ENCODE measurements around the gene SLC27A3.
A peak's percentile ranks its signal among the peaks of the same experiment; 100 is the strongest.
"Not testable (repeated sequence)": the region's sequence is repeated elsewhere in the genome, so short reads cannot be mapped to it uniquely, and the experiment has no call there.

SLC27A3 gene

DNA sequence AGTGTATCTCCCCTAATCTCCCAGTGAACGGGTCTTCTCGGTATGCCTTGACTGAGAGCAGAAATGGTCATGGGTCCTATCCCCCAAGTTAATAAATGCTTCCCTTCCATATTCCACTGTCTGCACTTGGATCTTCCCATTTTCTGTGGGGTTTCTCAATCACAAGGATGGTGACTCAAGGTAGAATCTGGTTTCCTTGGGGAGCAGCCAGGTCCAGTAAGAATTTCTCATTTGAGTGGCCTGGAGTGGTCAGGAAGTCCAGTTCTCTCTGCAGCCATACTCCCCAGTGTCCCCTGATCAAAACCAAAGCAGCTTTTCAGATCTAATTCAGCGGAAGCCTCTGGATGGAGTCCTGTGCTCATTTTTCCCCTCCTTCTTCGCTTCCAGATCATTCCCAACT is 14.8 kb upstream of the SLC27A3 start:
- TF ChIP-seq, protein P1, sequence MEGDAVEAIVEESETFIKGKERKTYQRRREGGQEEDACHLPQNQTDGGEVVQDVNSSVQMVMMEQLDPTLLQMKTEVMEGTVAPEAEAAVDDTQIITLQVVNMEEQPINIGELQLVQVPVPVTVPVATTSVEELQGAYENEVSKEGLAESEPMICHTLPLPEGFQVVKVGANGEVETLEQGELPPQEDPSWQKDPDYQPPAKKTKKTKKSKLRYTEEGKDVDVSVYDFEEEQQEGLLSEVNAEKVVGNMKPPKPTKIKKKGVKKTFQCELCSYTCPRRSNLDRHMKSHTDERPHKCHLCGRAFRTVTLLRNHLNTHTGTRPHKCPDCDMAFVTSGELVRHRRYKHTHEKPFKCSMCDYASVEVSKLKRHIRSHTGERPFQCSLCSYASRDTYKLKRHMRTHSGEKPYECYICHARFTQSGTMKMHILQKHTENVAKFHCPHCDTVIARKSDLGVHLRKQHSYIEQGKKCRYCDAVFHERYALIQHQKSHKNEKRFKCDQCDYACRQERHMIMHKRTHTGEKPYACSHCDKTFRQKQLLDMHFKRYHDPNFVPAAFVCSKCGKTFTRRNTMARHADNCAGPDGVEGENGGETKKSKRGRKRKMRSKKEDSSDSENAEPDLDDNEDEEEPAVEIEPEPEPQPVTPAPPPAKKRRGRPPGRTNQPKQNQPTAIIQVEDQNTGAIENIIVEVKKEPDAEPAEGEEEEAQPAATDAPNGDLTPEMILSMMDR (conservative IDR thresholded peaks at IDR 0.05; ENCODE audit: control insufficient read depth, insufficient read depth, low read depth, low read length), result no peak
- DNase-seq (ENCODE audit: low read depth), result peak; percentile 84
- no peak overlapping the region for H3K4me3 ChIP-seq (ENCODE audit: control insufficient read depth, low read depth, low read length)

DNA sequence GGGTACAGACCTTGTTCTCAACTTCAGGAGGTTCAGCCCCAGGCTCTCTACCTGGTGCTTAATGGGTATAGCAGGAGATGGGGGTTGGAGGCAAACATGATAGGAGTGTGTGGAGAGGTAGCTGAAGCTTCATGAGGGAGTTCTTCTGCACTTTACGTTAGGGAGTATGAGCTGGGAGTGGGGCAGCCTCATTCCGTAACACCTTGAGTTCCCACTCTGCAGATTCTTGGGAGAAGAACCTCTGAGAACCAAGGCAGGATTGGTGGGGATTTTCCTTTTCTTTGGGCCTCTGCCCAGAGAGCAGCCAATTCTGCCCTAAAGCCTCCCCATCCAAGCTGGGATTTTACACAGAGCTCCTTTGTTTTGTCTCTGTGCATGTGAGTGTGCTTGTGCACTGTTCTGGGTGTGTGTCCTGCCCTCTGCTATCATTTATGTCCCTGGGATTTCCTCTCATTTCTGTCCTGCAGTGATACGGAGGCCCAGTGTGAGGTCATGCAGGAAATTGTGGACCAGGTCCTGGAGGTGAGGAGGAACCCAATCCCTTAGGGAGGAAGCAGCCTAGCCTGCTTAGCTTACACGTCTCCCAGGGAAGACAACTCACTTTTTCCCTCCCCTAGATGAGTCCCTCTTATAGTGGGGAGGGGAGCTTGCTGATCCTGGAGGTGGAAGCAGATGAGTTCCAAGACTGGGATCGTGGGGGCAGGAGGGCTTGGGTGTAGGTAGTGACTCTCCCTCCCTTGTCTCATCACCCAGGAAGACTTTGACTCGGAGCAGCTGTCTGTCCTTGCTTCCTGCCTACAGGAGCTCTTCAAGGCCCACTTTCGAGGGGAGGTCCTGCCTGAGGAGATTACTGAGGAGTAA is 11.6 kb upstream of the SLC27A3 start:
- TF ChIP-seq, protein P1 (conservative IDR thresholded peaks at IDR 0.05; ENCODE audit: control insufficient read depth, insufficient read depth, low read depth, low read length), result no peak
- DNase-seq (ENCODE audit: low read depth), result no peak
- no peak overlapping the region for H3K4me3 ChIP-seq (ENCODE audit: control insufficient read depth, low read depth, low read length)

DNA sequence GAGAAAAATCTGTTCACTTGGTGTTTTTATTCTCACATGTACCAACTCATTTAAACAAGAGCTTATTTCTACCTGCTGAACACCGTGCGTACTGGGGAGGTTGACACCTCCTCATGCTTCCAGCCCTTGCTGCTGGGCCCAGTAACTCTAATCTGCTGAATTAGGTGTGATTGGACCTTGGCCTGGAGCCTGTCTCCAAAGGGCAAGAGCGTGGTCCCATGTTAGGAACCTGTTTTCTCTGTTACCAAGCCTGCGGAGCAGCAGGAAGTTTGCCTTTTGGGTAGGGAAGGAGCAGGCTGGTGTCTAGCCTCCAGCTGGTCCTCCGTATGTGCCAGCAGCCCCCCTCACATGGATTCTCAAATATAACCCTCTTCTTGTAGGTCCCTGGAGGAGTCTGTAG is 10.9 kb upstream of the SLC27A3 start:
- TF ChIP-seq, protein P1 (conservative IDR thresholded peaks at IDR 0.05; ENCODE audit: control insufficient read depth, insufficient read depth, low read depth, low read length), result no peak
- no peak for DNase-seq (ENCODE audit: low read depth)
- H3K4me3 ChIP-seq (ENCODE audit: control insufficient read depth, low read depth, low read length), result no peak overlapping the region

DNA sequence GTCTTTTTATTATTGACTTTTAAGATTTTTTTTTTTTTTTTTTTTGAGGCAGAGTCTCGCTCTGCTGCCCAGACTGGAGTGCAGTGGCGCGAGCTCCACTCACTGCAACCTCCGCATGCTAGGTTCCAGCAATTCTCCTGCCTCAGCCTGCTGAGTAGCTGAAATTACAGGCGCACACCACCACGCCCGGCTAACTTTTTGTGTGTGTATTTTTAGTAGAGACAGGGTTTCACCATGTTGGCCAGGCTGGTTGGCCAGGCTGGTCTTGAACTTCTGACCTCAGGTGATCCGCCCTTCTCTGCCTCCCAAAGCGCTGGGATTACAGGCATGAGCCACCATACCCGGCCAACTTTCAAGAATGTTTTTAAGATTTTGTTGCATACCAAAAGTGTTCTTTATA is 8.5 kb upstream of the SLC27A3 start:
- H3K4me3 ChIP-seq (ENCODE audit: control insufficient read depth, low read depth, low read length); DNase-seq (ENCODE audit: low read depth): not testable (repeated sequence)

DNA sequence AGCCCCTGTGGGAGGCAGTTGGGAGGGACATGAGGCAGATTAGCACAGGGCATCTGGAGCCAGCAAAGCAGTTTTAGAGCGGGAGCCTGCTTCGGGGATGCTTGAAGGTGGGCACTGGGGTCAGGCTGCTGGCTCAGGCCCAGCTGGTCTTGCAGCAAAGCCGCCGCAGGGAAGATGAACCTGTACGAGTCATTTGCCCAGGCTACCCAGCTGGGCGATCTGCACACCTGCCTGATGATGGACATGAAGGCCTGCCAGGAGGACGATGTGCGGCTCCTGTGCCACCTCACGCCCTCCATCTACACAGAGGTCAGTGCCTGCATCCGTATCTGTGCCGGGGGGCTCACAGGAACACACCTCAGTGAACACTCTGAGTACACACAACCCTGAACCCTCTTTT is 7.7 kb upstream of the SLC27A3 start:
- no peak for DNase-seq (ENCODE audit: low read depth)
- TF ChIP-seq, protein P1 (conservative IDR thresholded peaks at IDR 0.05; ENCODE audit: control insufficient read depth, insufficient read depth, low read depth, low read length), result no peak
- no peak overlapping the region for H3K4me3 ChIP-seq (ENCODE audit: control insufficient read depth, low read depth, low read length)

DNA sequence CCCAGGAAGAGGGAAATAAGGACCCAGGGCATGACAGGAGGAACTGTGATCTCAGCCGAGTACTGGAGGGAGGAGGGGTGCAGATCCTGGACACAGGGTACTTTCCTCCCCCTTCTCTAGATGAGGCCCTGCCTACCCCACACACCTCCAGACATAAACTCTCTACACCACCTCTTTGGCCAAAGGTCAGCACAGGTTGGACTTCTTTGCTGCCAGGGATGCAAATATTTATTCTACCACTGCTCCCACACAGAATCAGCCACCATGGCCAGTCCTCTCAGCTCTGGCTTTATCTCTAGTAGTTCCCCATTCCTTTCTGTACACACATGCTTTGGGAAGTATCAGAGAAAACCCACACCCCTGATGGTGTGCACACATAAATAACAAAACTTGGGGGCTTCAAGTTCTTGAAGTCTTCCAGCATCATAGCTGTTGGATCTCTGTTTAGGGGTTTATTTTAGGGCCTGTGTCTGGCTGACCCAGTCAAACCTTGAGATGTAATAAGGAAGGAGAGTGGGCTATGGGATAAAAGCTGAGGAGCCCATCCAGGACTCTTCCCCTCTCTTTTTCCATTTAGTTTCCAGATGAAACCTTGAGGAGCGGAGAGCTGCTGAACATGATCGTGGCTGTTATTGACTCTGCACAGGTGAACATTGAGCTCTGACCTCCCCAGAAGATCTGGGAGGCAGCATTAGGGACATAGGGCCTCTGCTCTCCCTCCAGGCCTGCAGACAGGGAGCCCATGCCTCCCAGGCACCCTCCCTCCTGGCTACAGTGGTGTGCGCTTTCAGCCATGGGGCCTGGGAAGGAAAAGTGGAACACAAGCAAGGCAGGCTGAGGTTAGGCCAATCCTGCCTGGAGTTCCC is 6.7 kb upstream of the SLC27A3 start:
- no peak for DNase-seq (ENCODE audit: low read depth)
- H3K4me3 ChIP-seq (ENCODE audit: control insufficient read depth, low read depth, low read length), result no peak overlapping the region
- TF ChIP-seq, protein P1 (conservative IDR thresholded peaks at IDR 0.05; ENCODE audit: control insufficient read depth, insufficient read depth, low read depth, low read length), result no peak

DNA sequence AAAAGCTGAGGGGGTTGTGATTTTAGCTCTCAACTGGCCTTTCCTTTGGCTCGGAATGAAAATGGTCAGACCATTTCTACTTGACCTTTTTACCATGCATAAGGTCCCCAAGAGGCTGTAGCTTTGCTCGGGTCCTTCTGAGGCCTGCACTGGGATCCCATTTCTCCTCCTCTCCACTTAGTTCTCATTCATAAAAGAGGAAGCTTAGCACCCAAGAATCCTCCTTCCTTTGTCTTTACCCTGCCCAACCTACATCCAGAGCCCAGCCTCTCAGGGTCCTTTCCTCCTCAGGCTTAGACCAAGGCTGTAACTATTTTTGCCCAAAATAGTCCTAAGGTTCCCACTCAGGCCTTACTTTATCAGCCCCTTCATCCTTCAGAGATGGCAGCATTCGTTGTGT is 6.0 kb upstream of the SLC27A3 start:
- DNase-seq (ENCODE audit: low read depth), result no peak
- no peak overlapping the region for H3K4me3 ChIP-seq (ENCODE audit: control insufficient read depth, low read depth, low read length)
- TF ChIP-seq, protein P1 (conservative IDR thresholded peaks at IDR 0.05; ENCODE audit: control insufficient read depth, insufficient read depth, low read depth, low read length), result no peak
